Mesenteric fat pad (tissue), 1 donor: ENCODE results near the gene STX12. TPM values are rescaled to one million over a fixed set of nuclear protein-coding genes. Genes with fewer than 3 reads are reported as not detected.
"Not testable (repeated sequence)": the region's sequence is repeated elsewhere in the genome, so short reads cannot be mapped to it uniquely, and the experiment has no call there.

Experiments
- DNase-seq: peaks from one replicate; pipeline ENCODE4 v3.0.0-alpha.2; 2020; ENCODE audit warnings: low spot score
- total RNA-seq: library from RNA; stranded (reverse); fragmentation: NEBNext Ultra II Directional; extraction: Animal tissue kit (Norgen Biotek cat#: 25700); gene quantifications from one replicate; pipeline ENCODE4 v1.2.1, GENCODE V29; 2021
- donor health status: DM: yes; HTN: yes; CAD: no.

Gene STX12
- total RNA-seq, 1 donor from 2014 or later = 84.2 TPM

DNA sequence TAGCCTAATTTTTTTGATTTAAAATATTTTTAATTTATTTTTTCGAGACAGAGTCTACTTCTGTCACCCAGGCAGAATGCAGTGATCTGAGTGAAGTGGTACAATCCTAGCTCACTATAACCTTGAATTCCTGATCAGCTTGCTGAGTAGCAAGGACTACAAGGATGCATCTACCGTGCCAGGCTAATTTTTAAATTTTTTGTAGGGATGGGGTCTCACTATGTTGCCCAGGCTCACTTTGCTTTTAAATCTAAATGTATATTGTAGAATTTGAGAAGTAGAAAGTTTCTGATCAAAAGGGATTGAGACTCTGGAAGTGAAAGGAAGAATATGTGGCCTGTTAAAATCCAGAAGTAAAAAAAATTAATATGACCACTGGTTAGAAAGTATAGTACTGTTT is 1.6 kb downstream of the STX12 start:
- DNase-seq = no peak

DNA sequence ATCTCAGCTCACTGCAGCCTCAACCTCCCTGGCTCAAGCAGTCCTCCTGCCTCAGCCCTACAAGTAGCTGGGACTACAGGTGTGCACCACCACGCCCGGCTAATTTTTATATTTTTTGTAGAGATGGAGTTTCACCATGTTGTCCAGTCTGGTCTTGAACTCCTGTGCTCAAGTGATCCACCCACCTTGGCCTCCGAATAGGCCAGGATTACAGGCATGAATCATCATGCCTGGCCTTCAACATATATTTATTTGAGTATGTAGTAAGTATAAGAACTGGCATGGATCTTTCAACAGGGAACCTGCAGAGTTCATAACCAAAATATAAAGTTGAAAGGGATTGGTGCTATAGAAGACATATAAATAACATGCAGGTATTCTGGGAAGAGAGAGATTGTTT is 2.3 kb downstream of the STX12 start:
- not testable (repeated sequence) for DNase-seq

DNA sequence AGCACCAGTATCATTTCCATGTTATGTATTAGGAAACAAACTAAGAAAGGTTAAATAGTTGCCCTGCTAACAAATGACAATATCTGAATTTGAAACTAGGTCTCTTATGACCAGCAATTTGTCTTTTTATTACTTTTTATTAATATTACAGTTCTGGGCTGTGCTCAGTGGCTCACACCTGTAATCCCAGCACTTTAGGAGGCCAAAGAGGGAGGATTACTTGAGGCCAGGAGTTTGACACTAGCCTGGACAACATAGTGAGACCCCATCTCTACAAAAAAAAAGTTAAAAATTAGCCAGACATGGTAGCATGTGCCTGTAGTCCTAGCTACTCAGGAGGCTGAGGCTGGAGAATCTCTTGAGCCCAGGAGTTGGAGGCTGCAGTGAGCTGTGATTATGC is 3.3 kb downstream of the STX12 start:
- DNase-seq = not testable (repeated sequence)

DNA sequence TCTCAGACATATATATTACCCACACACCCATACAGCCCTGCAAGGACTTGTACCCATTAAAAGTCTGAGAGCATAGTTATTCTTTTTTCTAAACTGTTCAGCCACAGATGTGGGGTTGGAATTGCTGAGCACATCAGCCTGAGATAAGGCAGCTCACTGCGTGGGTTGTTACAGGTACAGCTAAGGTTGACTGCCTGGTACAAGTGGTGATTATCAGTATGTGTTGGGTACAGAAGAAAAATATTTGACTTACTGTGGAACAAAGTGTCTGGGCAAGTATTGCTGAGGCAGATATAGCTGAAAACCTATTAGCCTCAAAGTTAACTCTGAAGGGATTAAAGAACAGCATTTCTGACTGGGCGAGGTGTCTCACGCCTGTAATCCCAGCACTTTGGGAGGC is 5.0 kb downstream of the STX12 start:
- no peak for DNase-seq

DNA sequence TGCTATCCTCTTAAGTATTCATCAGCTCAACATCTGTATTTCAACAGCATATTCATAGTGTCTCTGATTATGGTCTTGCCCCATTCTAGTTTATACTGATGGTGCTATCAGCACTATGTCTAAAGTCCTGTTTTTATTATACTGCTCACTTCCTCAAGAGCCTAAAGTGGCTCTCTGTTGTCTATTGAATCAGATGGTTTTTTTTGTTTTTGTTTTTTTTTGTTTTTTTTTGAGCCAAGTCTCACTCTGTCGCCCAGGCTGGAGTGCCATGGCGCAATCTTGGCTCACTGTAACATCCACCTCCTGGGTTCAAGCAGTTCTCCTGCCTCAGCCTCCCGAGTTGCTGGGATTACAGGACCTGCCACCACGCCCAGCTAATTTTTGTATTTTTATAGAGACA is 6.1 kb downstream of the STX12 start:
- DNase-seq = no peak

DNA sequence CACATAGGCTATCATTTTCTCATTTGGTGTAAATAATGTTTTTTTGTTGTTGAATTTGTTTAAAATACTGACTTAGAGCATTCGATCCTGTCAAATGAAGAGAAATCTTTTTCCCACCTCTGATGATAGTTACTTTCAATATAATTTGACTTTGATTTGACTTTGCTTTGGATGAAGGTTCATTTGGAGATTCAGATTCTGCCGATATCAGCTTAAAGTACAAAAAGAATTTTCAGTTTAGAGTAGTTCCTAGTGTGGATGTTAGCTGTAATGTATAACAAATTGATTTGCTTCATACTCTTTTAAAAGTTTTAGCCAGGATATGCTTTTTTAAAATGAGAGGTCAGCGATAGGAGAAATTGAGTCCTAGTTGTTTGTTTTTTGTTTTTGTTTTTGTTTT is 9.9 kb downstream of the STX12 start:
- no peak for DNase-seq

DNA sequence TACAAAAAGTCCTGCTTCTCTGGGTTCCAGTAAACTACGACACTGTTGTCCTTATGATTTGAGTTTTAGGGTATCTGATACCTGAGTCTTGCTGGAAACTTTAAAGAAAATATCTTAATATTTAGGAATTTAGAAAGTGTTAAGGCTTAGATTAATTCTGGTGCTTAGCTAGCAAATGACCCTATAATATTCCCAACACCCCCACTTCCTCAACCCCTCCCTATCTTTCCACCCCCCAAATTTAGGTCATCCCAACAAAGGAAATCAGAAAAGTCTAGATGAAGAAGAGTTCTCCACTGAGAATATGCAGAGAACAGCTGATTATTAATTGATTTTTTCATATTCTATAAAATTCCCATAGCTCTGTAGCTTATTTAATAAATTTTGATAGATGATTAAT is 11.7 kb downstream of the STX12 start:
- DNase-seq = no peak

DNA sequence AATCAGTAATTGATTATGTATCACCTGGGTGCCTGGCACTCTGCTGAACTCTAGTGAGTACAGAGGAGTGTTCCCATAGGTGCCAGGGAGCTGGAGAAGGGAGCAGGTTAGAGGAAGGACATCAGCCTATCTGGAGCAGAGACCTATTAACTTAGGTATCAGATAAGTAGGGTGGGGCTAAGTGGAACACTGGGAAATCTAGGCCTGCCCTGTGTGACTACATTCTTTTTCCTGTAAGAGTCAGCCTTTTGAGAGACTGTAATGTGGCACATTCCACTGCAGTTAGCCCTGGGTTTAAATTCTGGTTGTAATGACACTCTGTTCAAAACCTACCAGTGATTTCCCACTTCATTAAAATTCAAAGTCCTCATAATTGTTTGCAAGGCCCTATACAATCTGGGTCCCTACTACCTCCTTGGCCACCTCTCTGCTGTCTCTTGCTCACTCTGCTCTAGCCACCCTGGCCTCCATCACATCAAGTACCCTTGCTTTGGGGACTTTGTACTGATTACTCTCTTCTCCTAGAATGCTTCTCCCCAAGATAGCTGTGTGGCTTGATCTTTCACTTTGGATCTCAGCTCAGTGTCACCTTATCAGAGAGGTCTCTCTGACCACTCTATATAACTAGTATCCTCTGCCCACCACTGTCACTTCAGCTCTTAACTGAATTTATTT is 12.9 kb downstream of the STX12 start:
- no peak for DNase-seq

DNA sequence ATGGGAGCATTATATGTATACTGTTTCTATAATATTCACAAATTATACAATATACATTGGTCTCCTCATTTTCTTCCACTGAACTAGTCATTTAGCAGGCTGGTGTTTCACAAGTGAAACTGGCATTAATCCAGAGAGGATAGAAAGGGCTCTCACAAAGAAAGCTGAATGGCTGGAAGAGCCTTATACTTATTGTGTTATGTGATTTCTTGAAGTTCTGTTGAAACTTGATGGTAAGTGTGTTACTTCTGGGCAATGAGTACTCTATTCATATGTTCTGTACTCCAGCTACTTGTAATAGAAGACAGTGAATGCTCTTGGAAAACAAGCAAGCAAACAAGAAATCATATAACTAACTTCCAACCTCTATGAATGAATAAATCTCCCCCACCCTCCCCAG is 14.9 kb downstream of the STX12 start:
- no peak for DNase-seq

DNA sequence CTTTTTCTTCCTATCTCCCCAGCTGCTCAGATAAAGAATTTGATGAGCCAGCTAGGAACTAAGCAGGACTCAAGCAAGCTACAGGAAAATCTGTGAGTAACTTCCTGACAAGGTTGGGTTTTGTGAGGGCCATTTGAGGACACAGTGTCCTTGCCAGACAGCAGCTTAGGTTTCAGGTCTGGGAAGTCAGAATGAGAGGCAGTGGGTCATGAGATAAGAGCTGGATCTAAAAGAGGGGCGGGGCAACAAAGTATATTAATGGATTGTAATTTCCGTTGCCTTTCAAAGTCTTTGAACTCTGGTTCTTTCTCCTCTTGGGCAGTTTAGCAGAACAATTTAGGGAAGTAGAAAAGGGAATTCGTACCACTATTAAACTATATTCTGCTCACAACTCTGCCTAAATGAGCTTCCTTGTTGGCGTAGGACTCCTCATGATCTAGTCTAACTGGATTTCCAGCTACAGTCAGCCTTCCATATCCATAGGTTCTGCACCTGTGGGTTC is 16.6 kb downstream of the STX12 start:
- DNase-seq = no peak

DNA sequence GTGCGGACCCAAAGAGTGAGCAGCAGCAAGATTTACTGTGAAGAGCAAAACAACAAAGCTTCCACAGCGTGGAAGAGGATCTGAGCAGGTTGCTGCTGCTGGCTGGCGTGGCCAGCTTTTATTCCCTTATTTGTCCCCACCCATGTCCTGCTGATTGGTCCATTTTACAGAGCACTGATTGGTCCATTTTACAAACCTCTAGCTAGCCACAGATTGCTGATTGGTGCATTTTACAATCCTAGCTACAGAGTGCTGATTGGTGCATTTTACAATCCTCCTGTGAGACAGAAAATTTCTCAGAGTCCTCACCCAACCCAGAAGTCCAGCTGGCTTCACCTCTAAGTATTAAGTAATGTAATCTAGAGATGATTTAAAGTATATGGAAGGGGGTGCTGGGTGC is 17.3 kb downstream of the STX12 start:
- not testable (repeated sequence) for DNase-seq

DNA sequence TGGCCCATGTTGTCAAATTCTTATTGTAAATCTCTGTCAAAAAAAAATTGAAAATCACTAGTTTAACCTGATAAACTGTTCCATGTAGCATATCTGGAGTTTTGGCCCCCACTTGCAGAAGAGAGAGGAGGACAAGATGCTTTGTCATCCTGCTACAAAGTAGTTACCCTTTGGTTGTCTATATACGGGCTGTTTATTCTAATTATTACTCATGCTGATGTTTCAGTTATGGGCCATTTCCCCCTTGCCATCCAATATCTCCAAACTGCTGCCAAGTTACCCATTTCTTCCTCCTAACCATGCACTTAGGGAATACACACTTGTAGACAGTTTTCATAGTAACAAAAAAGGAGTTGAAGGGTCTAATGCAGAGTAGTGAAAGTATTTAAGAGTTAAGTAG is 22.6 kb downstream of the STX12 start:
- DNase-seq = no peak

DNA sequence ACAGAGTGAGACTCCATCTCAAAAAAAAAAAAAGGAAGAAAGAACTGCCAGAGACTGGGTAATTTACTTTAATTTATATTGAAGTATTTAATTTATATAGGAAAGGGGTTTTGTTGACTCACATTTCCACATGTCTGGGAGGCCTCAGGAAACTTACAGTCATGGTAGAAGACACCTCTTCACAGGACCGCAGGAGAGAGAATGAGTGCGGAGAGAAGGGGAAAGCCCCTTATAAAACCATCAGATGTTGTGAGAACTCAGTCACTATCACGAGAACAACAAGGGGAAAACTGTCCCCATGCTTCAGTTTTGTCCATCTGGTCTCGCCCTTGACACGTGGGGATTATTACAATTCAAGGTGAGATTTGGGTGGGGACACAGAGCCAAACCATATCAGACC is 31.8 kb downstream of the STX12 start:
- no peak for DNase-seq

DNA sequence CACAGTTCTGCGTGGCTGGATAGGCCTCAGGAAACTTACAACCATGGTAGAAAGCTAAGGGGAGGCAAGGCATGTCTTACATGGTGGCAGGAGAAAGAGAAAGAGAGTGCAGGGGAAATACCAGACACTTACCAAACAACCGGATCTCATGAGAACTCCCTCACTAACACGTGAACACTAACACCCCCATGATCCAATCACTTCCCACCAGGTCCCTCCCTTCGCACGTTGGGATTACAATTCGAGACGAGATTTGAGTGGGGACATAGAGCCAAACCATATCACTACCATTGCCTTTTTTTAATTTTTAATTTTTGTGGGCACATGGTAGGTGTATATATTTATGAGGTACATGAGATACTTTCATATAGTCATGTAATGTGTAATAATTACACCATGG is 33.7 kb downstream of the STX12 start:
- no peak for DNase-seq

DNA sequence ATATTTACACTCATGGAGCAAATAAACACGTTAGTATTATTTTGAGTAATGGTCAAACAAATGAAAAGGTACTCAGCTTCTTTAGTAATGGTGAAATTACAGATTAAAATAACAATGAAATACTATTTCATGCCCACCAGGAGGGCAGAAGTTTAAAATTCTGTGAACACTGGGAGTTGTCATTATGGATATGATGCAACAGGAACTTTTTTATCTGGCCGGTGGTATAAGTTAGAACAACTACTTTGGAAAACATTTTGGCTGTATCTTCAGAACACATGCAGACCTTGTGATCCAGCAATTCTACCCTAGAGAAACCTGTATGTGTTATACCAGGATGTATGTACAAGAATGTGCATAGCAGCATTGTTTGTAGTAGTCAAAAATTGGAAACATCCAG is 34.4 kb downstream of the STX12 start:
- DNase-seq = no peak

DNA sequence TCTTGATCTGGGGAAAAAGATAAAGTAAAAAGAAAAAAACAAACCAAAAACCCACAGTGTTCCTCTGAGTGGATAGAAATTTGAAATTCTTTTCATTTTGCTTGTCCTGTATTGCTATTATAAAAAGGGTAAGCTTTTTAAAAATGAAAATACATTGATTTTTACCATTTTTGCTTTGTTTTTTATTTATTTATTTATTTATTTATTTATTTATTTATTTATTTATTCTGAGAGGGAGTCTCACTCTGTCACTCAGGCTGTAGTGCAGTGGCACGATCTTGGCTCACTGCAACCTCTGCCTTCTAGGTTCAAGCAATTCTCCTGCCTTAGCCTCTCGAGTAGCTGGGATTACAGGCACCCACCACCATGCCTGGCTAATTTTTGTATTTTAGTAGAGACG is 35.1 kb downstream of the STX12 start:
- not testable (repeated sequence) for DNase-seq

DNA sequence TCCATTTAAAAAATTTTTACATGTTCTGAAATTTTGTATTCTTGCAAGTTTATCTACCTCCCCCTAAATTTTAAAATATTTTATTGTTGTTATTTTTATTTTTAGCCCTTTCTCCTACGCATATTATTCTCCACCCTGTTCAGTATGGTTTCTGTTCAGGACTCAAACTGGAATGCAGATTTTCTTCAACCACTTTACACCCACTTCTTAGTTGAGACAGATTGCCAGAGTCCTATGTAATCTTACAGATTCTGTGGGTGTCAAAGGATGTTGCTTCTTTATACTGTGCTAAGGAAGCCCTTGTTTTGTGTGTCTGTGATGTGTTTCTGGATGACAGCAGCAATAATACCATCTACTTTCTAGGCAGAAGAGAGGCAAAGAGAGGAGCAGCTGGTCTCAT is 36.9 kb downstream of the STX12 start:
- no peak for DNase-seq

DNA sequence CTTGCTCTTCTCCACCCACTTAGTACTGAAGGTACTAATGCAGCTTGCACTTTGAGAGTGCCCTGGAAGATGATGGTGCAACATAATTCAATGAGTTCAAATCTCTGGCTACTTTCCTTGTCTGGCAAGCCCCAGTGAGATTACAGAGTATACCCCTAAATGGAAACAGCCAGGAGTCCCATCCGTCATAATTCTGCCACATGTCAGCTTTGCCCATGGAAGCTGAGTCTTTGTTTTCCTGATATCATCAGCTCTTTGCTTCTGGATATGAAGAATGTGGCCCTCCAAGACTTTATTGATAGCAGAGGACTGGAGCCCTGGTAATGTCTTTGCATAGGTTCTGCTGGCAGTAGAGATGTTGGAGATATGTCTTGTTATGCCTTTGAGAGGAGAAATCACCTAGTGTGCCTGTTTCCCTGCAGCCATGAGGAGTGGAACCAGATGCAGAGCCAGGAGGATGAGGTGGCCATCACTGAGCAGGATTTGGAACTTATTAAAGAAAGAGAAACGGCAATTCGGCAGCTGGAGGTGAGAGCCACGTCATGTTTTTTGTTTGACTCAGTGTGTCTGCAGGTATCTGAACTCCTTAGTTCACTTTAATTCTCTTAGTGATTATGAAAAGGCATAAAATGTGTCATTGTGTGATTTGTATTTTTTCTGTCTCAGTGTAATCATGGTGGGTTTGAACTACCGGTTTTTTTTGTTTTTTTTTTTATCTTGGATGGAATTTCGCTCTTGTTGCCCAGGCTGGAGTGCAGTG is 38.9 kb downstream of the STX12 start:
- DNase-seq = no peak

DNA sequence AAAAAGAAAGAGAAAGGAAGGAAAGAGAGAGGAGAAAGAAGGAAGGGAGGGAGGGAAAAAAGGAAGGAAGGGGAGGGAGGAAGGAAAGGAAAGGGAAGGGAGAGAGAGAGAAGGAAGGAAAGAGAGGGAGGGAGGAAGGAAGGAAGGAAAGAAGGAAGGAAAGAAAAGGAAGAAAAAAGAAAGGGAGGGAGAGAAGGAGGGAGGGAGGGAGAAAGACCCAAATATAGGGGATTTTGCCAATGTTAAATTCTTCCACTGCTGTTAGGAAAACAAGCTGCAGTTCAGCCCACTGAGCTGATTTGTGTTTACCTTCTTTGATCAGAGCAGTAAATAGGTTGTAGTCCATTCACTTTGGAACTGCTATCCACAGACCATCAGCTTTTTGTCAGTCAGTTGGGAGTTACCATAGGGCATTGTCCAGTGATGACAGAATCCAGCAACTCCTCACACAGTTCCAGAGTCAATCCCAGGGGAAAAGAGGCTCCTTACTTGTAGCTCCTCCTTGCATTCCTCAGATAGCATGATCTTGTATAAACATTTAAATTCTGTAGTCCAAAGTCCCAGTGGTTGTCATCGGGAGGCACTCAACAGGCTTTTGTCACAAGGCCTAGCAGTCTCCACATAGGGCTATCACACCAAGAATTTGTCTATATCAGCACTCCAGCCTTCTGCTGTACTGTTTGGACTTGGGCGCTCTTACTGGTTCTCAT is 44.1 kb downstream of the STX12 start:
- DNase-seq = no peak

DNA sequence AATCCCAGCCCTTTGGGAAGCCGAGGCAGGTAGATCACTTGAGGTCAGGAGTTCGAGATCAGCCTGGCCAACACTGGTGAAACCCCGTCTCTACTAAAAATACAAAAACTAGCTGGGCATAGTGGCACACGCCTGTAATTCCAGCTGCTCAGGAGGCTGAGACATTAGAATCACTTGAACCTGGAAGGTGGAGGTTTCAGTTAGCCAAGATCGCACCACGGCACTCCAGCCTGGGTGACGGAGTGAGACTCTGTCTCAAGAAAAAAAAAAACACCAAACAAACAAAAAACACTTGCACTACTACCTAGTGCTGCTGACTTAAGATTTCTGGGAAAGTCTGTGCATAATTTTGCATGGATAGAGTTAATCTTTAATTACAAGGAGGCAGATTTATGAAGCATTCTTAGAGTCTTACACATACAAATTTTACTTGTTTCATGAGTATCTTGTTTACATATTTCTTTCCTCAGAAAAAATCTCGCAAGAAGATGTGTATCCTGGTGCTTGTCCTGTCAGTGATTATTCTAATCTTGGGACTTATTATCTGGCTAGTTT is 48.8 kb downstream of the STX12 start:
- DNase-seq = no peak

DNA sequence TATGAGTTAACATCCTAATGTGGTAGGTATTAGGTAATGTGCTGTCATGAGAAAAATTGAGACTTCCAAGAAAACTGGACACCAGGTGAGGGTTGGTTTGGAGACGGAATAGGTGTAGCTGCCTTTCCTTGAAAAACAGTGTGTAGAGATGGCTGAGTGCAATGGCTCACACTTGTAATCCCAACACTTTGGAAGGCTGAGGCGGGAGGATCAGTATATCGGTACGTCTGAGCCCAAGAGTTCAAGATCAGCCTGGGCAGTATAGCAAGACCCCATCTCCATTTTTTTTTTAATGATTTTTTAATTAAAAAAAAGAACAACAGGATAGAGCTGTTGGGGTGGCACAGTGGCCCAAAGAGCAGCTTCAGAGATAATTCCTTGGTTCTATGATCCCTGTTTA is 50.8 kb downstream of the STX12 start:
- DNase-seq = no peak

DNA sequence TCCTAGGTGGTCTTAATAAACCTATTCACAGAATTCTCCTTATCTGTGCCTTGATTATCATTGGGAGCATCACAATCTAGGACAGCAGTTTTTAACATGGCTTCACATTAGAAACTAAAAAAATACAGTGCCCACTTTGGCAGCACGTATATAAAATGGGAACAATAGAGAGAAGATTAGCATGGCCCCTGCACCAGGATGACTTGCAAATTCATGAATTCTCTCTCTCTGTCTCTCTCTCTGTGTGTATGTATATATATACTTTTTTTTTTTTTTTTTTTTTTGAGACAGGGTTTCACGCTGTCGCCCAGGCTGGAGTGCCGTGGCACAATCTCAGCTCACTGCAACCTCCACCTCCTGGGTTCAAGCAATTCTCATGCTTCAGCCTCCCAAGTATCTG is 51.4 kb downstream of the STX12 start:
- DNase-seq = no peak
